Dendritic cell treated with granulocyte-macrophage colony-stimulating factor and Interleukin-4, amounts not matched to agents 40 ng/mL and 50 ng/mL, for 4 days (primary cell): ENCODE results near the gene OR6X1.
"Not testable (repeated sequence)": the region's sequence is repeated elsewhere in the genome, so short reads cannot be mapped to it uniquely, and the experiment has no call there.

Source experiments
- H3K27ac Mint-ChIP-seq: one replicate; pipeline ENCODE4 v1.8.0; 2022; ENCODE audit warnings: mild to moderate bottlenecking, mixed read lengths
- H3K27me3 Mint-ChIP-seq: one replicate; pipeline ENCODE4 v1.8.0; 2022; ENCODE audit warnings: mild to moderate bottlenecking, mixed read lengths
- H3K36me3 Mint-ChIP-seq: one replicate; pipeline ENCODE4 v1.8.0; 2022; ENCODE audit warnings: low read depth, mixed read lengths
- H3K4me1 Mint-ChIP-seq: one replicate; pipeline ENCODE4 v1.8.0; 2022; ENCODE audit warnings: low read depth, mixed read lengths
- H3K4me3 Mint-ChIP-seq: one replicate; pipeline ENCODE4 v1.8.0; 2022; ENCODE audit warnings: mild to moderate bottlenecking, moderate library complexity, mixed read lengths
- H3K9me3 Mint-ChIP-seq: one replicate; pipeline ENCODE4 v1.8.0; 2022; ENCODE audit warnings: mixed read lengths
- intact Hi-C: fragments of 100-400 bp; cut with micrococcal nuclease; formaldehyde crosslinking; loops from one replicate; pipeline ENCODE4 v1.15.0; 2022

Gene OR6X1

DNA sequence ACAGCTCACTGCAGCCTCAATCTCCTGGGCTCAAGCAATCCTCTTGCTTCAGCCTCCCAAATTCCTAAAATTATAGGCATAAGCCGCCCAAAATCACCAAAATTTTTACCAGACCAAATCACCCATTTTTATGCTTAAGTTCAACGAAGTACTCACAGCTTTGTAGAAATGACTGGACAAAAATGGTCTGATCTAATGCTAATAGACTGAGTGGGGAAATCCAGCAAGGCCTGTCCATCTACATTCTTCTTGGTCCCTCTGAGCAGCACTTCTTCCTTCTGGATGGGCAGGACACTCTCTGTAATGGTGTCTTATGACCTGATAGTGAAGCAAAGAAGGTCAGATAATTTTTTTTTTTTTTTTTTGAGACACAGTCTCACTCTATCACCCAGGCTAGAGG, 18.7 kb upstream of the OR6X1 start:
- no peaks in the 10 kb centered on the region for H3K36me3 Mint-ChIP-seq
- no peak overlapping the region for H3K4me3 Mint-ChIP-seq
- intact Hi-C loops = no loop called here
- H3K4me1 Mint-ChIP-seq = no peaks in the 10 kb centered on the region
- H3K27ac Mint-ChIP-seq = no peak overlapping the region
- no peaks in the 10 kb centered on the region for H3K27me3 Mint-ChIP-seq
- H3K9me3 Mint-ChIP-seq = peaks cover 12% of the 10 kb centered on the region

DNA sequence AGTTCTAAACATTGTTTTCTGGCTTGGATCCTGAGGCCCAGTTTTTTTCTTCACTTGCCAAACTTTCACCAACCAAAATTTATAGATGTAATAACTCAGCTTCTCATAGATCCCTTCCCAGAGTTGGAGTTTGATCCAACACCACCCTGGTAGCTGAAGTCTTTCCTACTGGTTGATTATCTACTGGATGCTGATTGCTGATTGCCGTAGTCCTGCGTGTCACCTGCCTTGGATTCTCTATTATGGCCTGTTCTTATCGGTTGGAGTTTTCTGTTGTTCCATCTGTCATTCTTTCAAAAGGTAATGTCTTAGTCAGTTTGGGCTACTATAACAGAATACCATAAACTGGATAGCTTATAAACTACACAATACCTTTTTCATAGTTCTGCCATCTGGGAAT, 17.3 kb upstream of the OR6X1 start:
- H3K4me3 Mint-ChIP-seq = no peak overlapping the region
- H3K36me3 Mint-ChIP-seq = no peaks in the 10 kb centered on the region

DNA sequence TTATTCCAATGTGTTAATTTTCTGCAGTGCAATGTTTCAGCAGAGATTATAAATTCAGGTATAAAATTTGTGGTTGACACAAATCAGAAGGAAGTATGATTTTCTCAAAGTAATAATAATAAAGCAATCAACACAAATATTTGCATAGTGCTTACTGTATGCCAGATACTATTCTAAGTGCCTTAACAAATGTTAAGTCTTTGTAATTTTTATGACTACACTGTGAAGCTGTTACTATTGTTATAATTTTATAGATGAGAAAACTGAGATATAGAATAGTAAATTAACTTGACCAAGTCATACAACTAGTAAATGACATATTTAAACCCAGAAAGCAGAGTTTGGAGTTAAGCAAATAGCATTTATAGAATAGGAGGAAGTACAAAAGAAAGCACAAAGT, 16.4 kb upstream of the OR6X1 start:
- Mint-ChIP-seq H3K27me3 (no peaks in the 10 kb centered on the region), H3K4me1 (no peaks in the 10 kb centered on the region), H3K9me3 (peaks cover 12% of the 10 kb centered on the region), H3K4me3 (no peak overlapping the region), H3K27ac (no peak overlapping the region), H3K36me3 (no peaks in the 10 kb centered on the region)
- intact Hi-C loops = no loop called here

More for the DNA sequence above, 17.3 kb upstream of the OR6X1 start:
- intact Hi-C loops = no loop called here
- Mint-ChIP-seq H3K4me1 (no peaks in the 10 kb centered on the region), H3K27me3 (no peaks in the 10 kb centered on the region), H3K9me3 (peaks cover 12% of the 10 kb centered on the region), H3K27ac (no peak overlapping the region)

DNA sequence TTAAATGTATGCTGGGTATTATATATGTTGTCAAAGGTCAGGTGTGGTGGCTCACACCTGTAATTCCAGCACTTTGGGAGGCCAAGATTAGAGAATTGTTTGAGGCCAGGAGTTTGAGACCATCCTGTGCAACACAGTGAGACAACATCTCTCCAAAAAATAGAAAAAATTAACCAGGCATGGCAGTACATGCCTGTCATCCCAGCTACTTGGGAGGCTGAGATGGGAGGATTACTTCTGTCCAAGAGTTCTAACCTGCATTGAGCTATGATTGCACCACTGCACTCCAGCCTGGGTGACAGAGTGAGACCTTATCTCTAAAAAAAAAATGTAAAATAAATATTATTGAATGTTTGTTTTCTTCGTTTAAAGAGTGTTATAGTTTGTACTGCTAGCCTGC, 11.3 kb upstream of the OR6X1 start:
- intact Hi-C loops = no loop called here
- H3K27me3 Mint-ChIP-seq = no peaks in the 10 kb centered on the region
- H3K4me1 Mint-ChIP-seq = no peaks in the 10 kb centered on the region
- H3K27ac Mint-ChIP-seq = no peak overlapping the region
- no peaks in the 10 kb centered on the region for H3K36me3 Mint-ChIP-seq
- peaks cover 14% of the 10 kb centered on the region for H3K9me3 Mint-ChIP-seq
- H3K4me3 Mint-ChIP-seq = no peak overlapping the region

DNA sequence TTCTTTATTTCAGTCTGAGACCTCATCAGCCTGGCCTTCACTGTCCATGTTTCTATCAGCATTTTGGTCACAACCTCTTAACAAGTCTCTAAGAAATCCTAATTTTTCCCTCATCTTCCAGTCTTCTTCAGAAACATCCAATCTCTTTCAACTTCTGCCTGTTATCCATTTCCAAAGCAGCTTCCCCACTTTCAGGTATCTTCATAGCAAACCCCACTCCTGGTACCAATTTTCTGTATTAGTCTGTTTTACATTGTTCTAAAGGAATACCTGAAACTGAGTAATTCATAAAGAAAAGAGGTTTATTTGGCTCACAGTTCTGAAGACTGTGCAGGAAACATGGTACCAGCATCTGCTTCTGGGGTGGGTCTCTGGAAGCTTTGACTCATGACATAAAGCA, 8.1 kb upstream of the OR6X1 start:
- Mint-ChIP-seq H3K36me3 (no peaks in the 10 kb centered on the region), H3K9me3 (peaks cover 14% of the 10 kb centered on the region), H3K27me3 (no peaks in the 10 kb centered on the region), H3K4me3 (no peak overlapping the region), H3K27ac (no peak overlapping the region), H3K4me1 (no peaks in the 10 kb centered on the region)
- intact Hi-C loops = no loop called here

DNA sequence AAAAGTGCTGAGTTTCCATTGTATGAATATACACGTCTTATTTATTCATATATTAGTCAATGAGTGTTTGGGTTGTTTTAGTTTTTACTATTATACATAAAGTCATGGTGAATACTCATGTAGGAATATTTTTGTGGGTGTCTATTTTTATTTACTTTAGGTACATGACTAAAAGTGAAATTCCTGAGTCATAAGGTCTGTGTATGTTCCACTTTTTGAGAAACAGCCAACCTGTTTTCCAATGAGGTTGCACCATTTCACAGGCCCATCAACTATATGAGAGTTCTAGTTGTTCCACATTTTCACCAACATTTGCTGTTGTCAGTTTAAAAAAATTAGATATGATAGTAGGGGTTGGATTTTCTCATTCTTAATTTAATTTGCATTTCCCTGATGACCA, 6.6 kb upstream of the OR6X1 start:
- H3K9me3 Mint-ChIP-seq = peaks cover 14% of the 10 kb centered on the region
- no peaks in the 10 kb centered on the region for H3K36me3 Mint-ChIP-seq
- no peak overlapping the region for H3K27ac Mint-ChIP-seq
- H3K4me3 Mint-ChIP-seq = no peak overlapping the region
- intact Hi-C loops = no loop called here
- no peaks in the 10 kb centered on the region for H3K4me1 Mint-ChIP-seq
- no peaks in the 10 kb centered on the region for H3K27me3 Mint-ChIP-seq

DNA sequence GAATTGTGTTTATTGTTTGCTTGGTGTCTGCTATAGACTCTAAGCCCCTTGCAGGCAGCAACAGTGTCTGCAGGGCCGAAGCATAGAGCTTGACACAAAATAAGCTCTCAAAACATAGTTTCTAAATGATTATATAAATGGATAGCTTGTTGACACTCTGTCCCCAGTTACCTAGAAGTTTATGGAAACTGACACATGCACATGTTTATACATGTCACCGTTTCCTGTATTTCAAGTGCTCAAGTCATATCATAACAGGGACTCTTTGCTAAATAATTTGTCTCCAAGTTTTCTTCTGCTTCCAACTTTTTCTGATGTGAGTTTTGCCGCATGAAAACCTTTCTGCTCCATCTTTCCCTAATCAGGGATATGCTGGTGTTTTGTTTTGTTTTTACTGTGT, 3.7 kb upstream of the OR6X1 start:
- no peak overlapping the region for H3K4me3 Mint-ChIP-seq
- H3K36me3 Mint-ChIP-seq = no peaks in the 10 kb centered on the region
- no peaks in the 10 kb centered on the region for H3K27me3 Mint-ChIP-seq
- H3K9me3 Mint-ChIP-seq = peaks cover 14% of the 10 kb centered on the region
- no peak overlapping the region for H3K27ac Mint-ChIP-seq
- H3K4me1 Mint-ChIP-seq = no peaks in the 10 kb centered on the region
- intact Hi-C loops = no loop called here

DNA sequence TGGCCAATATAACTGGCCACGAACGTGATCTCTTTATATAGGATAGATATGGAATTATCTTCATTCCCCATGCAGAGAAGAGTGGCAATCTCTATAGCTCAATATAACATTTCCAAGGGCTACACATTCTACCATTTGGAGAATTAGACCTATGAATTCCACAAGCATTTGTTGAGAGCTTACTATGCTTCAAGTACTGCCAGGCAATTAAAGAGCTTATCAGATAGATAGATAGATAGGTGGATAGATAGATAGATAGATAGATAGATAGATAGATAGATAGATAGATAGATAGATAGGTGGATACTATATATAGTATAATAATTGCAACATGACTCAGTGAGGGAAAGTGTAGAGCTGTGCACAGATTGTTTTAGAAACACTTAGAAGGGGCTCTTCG, 1.5 kb upstream of the OR6X1 start:
- H3K4me1 Mint-ChIP-seq = no peaks in the 10 kb centered on the region
- H3K4me3 Mint-ChIP-seq = no peak overlapping the region
- no peaks in the 10 kb centered on the region for H3K27me3 Mint-ChIP-seq
- no peaks in the 10 kb centered on the region for H3K9me3 Mint-ChIP-seq
- H3K36me3 Mint-ChIP-seq = no peaks in the 10 kb centered on the region
- intact Hi-C loops = no loop called here
- no peak overlapping the region for H3K27ac Mint-ChIP-seq

DNA sequence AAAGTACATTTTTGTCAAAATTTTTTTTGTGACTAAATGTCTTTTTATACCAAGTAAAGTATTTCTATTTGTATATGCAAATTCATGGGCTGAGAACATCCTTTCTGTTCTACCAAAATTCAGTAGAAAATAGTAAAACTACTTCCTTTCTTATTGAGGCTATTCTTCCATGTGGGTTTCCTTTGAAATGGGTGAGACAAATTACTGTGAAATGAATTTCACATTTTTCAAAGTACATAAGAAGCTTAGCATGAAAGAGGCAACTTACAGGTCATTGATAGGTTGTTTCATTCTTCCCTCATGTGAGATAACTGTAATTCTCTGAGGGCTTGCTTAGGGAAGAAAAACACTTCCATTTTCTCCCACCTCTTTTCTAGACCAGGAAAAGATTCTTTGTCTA, 1.0 kb upstream of the OR6X1 start:
- Mint-ChIP-seq H3K4me1 (no peaks in the 10 kb centered on the region), H3K4me3 (no peak overlapping the region), H3K27me3 (no peaks in the 10 kb centered on the region), H3K27ac (no peak overlapping the region), H3K36me3 (no peaks in the 10 kb centered on the region), H3K9me3 (no peaks in the 10 kb centered on the region)
- intact Hi-C loops = no loop called here

DNA sequence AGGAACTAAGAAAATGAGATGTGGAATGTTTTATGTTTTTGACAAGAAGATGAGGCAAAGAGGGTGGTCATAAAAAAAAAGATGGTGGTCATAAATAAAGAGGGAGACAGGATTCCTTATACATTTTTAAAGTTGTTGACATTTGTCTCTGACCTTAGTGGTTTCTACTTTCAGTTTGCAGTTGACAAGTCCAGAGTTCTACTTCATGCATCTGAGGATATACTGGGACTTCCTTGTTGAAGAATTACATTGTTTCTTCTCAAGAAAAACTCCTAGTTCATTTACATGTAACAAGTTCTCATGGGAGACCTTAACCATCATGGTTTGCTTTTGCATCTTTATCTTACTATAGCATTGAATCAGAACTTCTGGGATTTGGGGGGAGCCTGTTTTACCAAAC, 1.2 kb downstream of the OR6X1 start:
- no peaks in the 10 kb centered on the region for H3K36me3 Mint-ChIP-seq
- no peaks in the 10 kb centered on the region for H3K9me3 Mint-ChIP-seq
- H3K4me1 Mint-ChIP-seq = no peaks in the 10 kb centered on the region
- no peak overlapping the region for H3K4me3 Mint-ChIP-seq
- H3K27ac Mint-ChIP-seq = no peak overlapping the region
- intact Hi-C loops = no loop called here
- peaks cover 8% of the 10 kb centered on the region for H3K27me3 Mint-ChIP-seq

DNA sequence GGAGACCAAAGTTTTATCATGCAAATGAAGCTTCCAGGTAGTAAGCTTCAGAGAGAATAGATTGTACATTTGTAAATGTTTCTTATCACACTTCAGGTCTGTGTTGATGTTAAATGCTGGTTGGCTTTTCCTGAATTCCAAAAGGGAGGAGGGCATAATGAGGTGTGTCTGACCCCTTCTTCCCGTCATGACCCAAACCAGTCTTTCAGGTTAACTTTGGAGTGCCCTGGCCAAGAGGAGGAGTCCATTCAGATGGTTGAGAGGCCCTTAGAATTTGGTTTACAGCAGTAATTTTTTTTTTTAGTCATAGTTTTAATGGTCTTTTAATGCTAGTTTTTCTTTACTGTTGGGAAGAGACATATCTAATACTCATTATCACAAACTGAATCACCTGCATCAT, 2.5 kb downstream of the OR6X1 start:
- intact Hi-C loops = no loop called here
- no peaks in the 10 kb centered on the region for H3K36me3 Mint-ChIP-seq
- H3K27me3 Mint-ChIP-seq = peaks cover 14% of the 10 kb centered on the region
- no peak overlapping the region for H3K4me3 Mint-ChIP-seq
- no peaks in the 10 kb centered on the region for H3K9me3 Mint-ChIP-seq
- no peaks in the 10 kb centered on the region for H3K4me1 Mint-ChIP-seq
- no peak overlapping the region for H3K27ac Mint-ChIP-seq

DNA sequence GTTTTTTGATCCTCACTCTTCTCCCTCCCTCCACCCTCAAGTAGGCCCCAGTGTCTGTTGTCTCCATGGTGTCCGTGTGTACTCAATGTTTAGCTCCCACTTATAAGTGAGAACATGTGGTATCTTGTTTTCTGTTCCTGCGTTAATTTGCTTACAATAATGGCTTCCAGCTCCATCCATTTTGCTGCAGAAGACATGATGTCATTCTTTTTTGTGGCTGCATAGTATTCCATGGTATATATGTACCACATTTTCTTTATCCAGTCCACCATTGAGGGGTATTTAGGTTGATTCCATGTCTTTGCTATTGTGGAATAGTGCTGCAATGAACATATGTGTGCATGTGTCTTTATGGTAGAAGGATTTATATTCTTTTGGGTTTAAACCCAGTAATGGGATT, 6.0 kb downstream of the OR6X1 start:
- H3K4me3 Mint-ChIP-seq, H3K36me3 Mint-ChIP-seq: not testable (repeated sequence)

DNA sequence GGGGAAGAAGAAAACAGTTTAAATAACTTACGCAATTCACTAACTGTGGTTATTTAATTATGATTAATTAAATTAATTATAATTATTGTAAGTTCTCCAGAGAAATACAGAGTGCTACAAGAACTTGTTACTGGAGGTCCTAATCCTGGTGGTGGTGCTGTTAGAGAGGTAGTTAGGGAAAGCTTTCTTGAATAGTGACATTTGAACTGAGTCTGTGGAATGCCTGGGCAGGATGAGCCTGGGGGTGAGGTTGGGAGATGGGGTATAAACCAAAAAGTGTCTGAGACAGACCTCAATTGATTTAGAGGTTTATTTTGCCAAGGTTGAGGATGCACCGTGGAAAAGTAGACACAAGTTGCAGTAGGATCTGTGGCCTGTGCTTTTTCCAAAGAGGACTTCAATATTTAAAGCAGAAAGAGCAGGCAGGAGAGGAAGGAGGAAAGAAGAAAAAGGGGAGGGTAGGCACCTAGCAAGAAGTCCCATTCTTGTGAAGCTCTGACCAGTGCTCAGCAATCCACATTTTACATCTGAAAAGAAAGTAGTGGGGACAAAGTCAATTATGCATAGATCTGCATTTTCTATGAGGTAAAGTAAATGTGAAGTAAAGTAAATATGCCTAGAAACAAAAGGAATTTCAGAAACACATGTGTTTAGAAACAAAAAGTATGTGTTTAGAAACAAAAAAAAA, 8.4 kb downstream of the OR6X1 start:
- Mint-ChIP-seq H3K4me1 (peaks cover 12% of the 10 kb centered on the region), H3K27me3 (peaks cover 25% of the 10 kb centered on the region), H3K36me3 (peaks cover 11% of the 10 kb centered on the region), H3K4me3 (no peak overlapping the region), H3K9me3 (no peaks in the 10 kb centered on the region), H3K27ac (no peak overlapping the region)
- intact Hi-C loops = loop anchor here (10.0 kb wide), 1 partner anchor 319 kb away; no protein-coding TSS in a partner anchor

More for the DNA sequence above, 6.0 kb downstream of the OR6X1 start:
- not testable (repeated sequence) for H3K4me1 Mint-ChIP-seq, H3K27ac Mint-ChIP-seq, H3K9me3 Mint-ChIP-seq
- intact Hi-C loops = loop anchor here (10.0 kb wide), 1 partner anchor 316 kb away; no protein-coding TSS in a partner anchor
- peaks cover 23% of the 10 kb centered on the region for H3K27me3 Mint-ChIP-seq

DNA sequence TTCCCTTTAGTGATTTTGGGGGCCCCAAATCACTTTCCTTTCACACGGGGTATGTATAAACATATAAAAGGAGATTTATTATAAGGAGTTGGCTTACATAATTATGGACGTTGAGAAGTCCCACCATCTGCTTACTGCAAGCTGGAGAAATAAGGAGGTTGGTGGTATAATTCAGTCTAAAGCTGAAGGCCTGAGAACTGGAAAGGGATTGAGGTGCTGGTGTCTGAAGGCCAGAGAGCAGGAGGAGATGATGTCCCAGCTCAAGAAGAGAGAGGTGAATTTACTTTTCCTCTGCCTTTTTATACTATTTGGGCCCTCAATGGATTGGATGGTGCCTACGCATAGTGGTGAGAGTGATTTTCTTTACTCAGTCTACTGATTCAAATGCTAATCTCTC, 11.6 kb downstream of the OR6X1 start:
- Mint-ChIP-seq H3K9me3 (no peaks in the 10 kb centered on the region), H3K4me1 (peaks cover 21% of the 10 kb centered on the region), H3K36me3 (peaks cover 27% of the 10 kb centered on the region), H3K27ac (no peak overlapping the region), H3K27me3 (peaks cover 15% of the 10 kb centered on the region), H3K4me3 (no peak overlapping the region)
- intact Hi-C loops = loop anchor here (10.0 kb wide), 1 partner anchor 322 kb away; no protein-coding TSS in a partner anchor
